K562 (cell line): ENCODE data around the gene PLEKHG4B. TPM values are rescaled to one million over a fixed set of nuclear protein-coding genes. Genes with fewer than 3 reads are reported as not detected.

Experiments used
- ATAC-seq: fragments of 200-7000 bp; cut with Tn5 transposase; 3 replicates; pipeline ENCODE4 v1.9.1; 2020; ENCODE audit warnings: moderate library complexity
- BruUV-seq: library from RNA; stranded (reverse); fragments of 400-500 nt; replicated peaks from 2 replicates; lab custom pipeline; 2021; lab: Mats Ljungman, UMichigan
- CTCF ChIA-PET: fragments of 300-600 bp; formaldehyde crosslinking; extraction: SDS; loops from one replicate; lab custom pipeline; 2021; ENCODE audit warnings: low intra/inter-chr PET ratio; lab: Yijun Ruan, JAX
- POLR2A ChIA-PET: fragments of 300-600, 350-650 bp; sonication (Branson Sonifier 250); formaldehyde crosslinking; extraction: SDS; loops from one replicate; lab custom pipeline; 2021; ENCODE audit warnings: antibody characterized with exemption, inconsistent platforms; lab: Yijun Ruan, JAX
- DNase-seq, 4 experiments: peaks; one replicate each; pipeline versions ENCODE4 v3.0.0 to v3.0.0-alpha.2; 2011 to 2018; ENCODE audit warnings: low spot score in 3 of 4, mixed read lengths in 3 of 4; ENCODE audit errors: extremely low read depth in 1 of 4
- FAIRE-seq: peaks from 2 replicates; lab custom pipeline; 2011; peaks lifted over from hg19 to GRCh38; lab: Jason Lieb, UNC
- H2AFZ ChIP-seq: 2 replicates; pipeline ENCODE4 v1.6.0; 2011; ENCODE audit warnings: low read depth, low read length, control low read depth, inconsistent platforms
- H3K27ac ChIP-seq: fragments of 200-600 bp; 3 replicates; pipeline ENCODE4 v1.8.0; 2011; ENCODE audit warnings: low read depth, mild to moderate bottlenecking, control low read depth, inconsistent platforms, low read length, moderate library complexity, mixed read lengths; ENCODE audit errors: extremely low read depth
- H3K27me3 ChIP-seq, 2 experiments: fragments of 300-600 bp in 1 of 2; 2 replicates in 1 of 2; 3 replicates in 1 of 2; pipeline versions ENCODE4 v1.6.0 to v1.8.0; 2011; ENCODE audit warnings: inconsistent platforms in 2 of 2, low read length in 2 of 2, mild to moderate bottlenecking in 1 of 2, mixed read lengths in 1 of 2, moderate library complexity in 1 of 2; ENCODE audit not compliant: control insufficient read depth in 2 of 2, insufficient read depth in 2 of 2
- H3K36me3 ChIP-seq: fragments of 300-600 bp; 3 replicates; pipeline ENCODE4 v1.8.0; 2011; ENCODE audit warnings: mild to moderate bottlenecking, low read length, inconsistent platforms; ENCODE audit not compliant: control insufficient read depth, insufficient read depth
- H3K4me1 ChIP-seq, 2 experiments: fragments of 200-600 bp in 1 of 2; replicated peaks in 1 of 2; 2 replicates in 1 of 2; 3 replicates in 1 of 2; pipeline versions ENCODE4 v1.5.1 to v1.8.0; 2011; ENCODE audit warnings: inconsistent platforms in 2 of 2, low read length in 2 of 2, mild to moderate bottlenecking in 1 of 2, mixed read lengths in 1 of 2, moderate library complexity in 1 of 2; ENCODE audit not compliant: control insufficient read depth in 2 of 2, insufficient read depth in 2 of 2
- H3K4me2 ChIP-seq: 2 replicates; pipeline ENCODE4 v1.6.1; 2011; ENCODE audit warnings: low read length, control low read depth, inconsistent platforms, mixed read lengths; ENCODE audit not compliant: insufficient read depth
- H3K4me3 ChIP-seq: fragments of 200-600 bp; sonication (generic), shearing (Covaris generic); 2 replicates; pipeline ENCODE4 v1.5.1; 2016; ENCODE audit warnings: control low read depth, inconsistent platforms
- H3K79me2 ChIP-seq: fragments of 200-600 bp; 3 replicates; pipeline ENCODE4 v1.8.0; 2011; ENCODE audit warnings: low read length, inconsistent platforms; ENCODE audit not compliant: control insufficient read depth, insufficient read depth
- H3K9ac ChIP-seq, 2 experiments: 2 replicates each; pipeline versions ENCODE4 v1.6.0 to v1.6.1; 2011; ENCODE audit warnings: low read depth in 2 of 2, low read length in 2 of 2, control low read depth in 1 of 2, inconsistent platforms in 1 of 2, mild to moderate bottlenecking in 1 of 2, mixed read lengths in 1 of 2; ENCODE audit not compliant: insufficient read depth in 1 of 2
- H3K9me1 ChIP-seq: one replicate; pipeline ENCODE4 v1.6.0; 2011; ENCODE audit warnings: inconsistent platforms, mild to moderate bottlenecking, low read length, moderate library complexity; ENCODE audit not compliant: control insufficient read depth, insufficient read depth
- H3K9me3 ChIP-seq: replicated peaks from 2 replicates; pipeline ENCODE4 v1.5.1; 2011; ENCODE audit warnings: low read depth, low read length, inconsistent platforms; ENCODE audit not compliant: control insufficient read depth, insufficient read depth
- H4K20me1 ChIP-seq: replicated peaks from 2 replicates; pipeline ENCODE4 v1.6.1; 2011; ENCODE audit warnings: low read length, inconsistent platforms, mixed read lengths; ENCODE audit not compliant: control insufficient read depth, insufficient read depth
- ETS1 ChIP-seq: conservative IDR thresholded peaks from 2 replicates; pipeline ENCODE4 v1.6.1; 2011; ENCODE audit warnings: low read depth, mild to moderate bottlenecking, low read length; ENCODE audit not compliant: control insufficient read depth
- ILK ChIP-seq: fragments of 450-650 bp; IDR thresholded peaks from 2 replicates; pipeline ENCODE4 v1.6.1; 2016; ENCODE audit warnings: missing genetic modification characterization, low read depth, mild to moderate bottlenecking, missing compliant biosample characterization, moderate library complexity, borderline replicate concordance
- MEF2A ChIP-seq: IDR thresholded peaks from 2 replicates; pipeline ENCODE4 v1.6.1; 2011; ENCODE audit warnings: low read depth, mild to moderate bottlenecking, low read length, moderate library complexity; ENCODE audit not compliant: control insufficient read depth
- NCOR1 ChIP-seq: fragments of 450-650 bp; IDR thresholded peaks from 2 replicates; pipeline ENCODE4 v1.6.1; 2016; ENCODE audit warnings: mild to moderate bottlenecking, moderate library complexity
- SMAD2 ChIP-seq: fragments of 150-350 bp; IDR thresholded peaks from 2 replicates; pipeline ENCODE4 v1.6.1; 2014; ENCODE audit warnings: low read depth, mild to moderate bottlenecking, low read length
- THAP12 ChIP-seq: fragments of 250-450 bp; sonication (Bioruptor Pico); IDR thresholded peaks from 2 replicates; pipeline ENCODE4 v1.9.0; 2021; ENCODE audit warnings: mild to moderate bottlenecking, inconsistent platforms
- TOE1 ChIP-seq, 2 experiments: fragments of 450-650 bp in 1 of 2; sonication (generic) in 1 of 2; formaldehyde crosslinking in 1 of 2; IDR thresholded peaks; 2 replicates each; pipeline versions ENCODE4 v1.7.1 to v1.8.0; 2016 to 2022; ENCODE audit warnings: borderline replicate concordance in 2 of 2, mild to moderate bottlenecking in 2 of 2, antibody characterized with exemption in 1 of 2, inconsistent platforms in 1 of 2, low read depth in 1 of 2, missing genetic modification reagents in 1 of 2, moderate library complexity in 1 of 2
- ZBTB5 ChIP-seq: fragments of 450-650 bp; IDR thresholded peaks from 2 replicates; pipeline ENCODE4 v1.6.1; 2017; ENCODE audit warnings: antibody characterized with exemption
- ZNF174 ChIP-seq: fragments of 250-450 bp; sonication (Bioruptor Pico); IDR thresholded peaks from 2 replicates; pipeline ENCODE4 v1.4.0; 2020; ENCODE audit warnings: mild to moderate bottlenecking
- ZNF184 ChIP-seq: sonication (generic); formaldehyde crosslinking; IDR thresholded peaks from 2 replicates; pipeline ENCODE4 v1.5.0; 2020; ENCODE audit warnings: missing genetic modification reagents
- ZNF699 ChIP-seq: fragments of 250-450 bp; sonication (Bioruptor Pico); IDR thresholded peaks from 2 replicates; pipeline ENCODE4 v1.8.0; 2021; ENCODE audit warnings: mild to moderate bottlenecking, moderate library complexity; ENCODE audit not compliant: insufficient replicate concordance
- WGBS: fragments of 100-300 bp; shearing (Covaris generic); methylation state at CpG from one replicate; pipeline ENCODE4 v1.1.6; 2016; ENCODE audit warnings: low coverage, mixed read lengths; ENCODE audit not compliant: insufficient coverage; ENCODE audit errors: missing lambda C conversion rate; 5-methylcytosine and 5-hydroxymethylcytosine counted together
- in situ Hi-C: fragments of 300-500 bp; cut with MboI; formaldehyde crosslinking; loops from 4 replicates; pipeline ENCODE4 v1.15.0; 2018; ENCODE audit warnings: inconsistent platforms, mixed read lengths
- intact Hi-C: fragments of 100-400 bp; cut with micrococcal nuclease; formaldehyde crosslinking; loops from 2 replicates; pipeline ENCODE4 v1.14.2; 2022
- polyA plus RNA-seq, 8 experiments: library from polyadenylated mRNA; depleted of rRNA in 4 of 8; stranded (reverse) in 5 of 8; unstranded in 3 of 8; fragments of >200 nt; fragmentation: Nextera tagmentation in 2 of 8; fragmentation: Illumina TruSeq in 1 of 8; extraction: Ambion mirVana in 2 of 8; extraction: Trizol in 1 of 8; gene quantifications; 2 replicates each; pipeline versions ENCODE4 v1.2.1 to v1.2.3, GENCODE V29; 2011 to 2014; ENCODE audit warnings: inconsistent platforms in 1 of 8, missing spikeins in 1 of 8
- total RNA-seq, 7 experiments: library from RNA; depleted of rRNA in 6 of 7; stranded (reverse); fragments of >200 nt in 6 of 7; fragmentation: Illumina TruSeq in 2 of 7; extraction: Trizol in 2 of 7; gene quantifications; 2 replicates each; pipeline versions ENCODE4 v1.2.1 to v1.2.3, GENCODE V29; 2011 to 2021; ENCODE audit warnings: low replicate concordance in 1 of 7

PLEKHG4B gene
- total and polyA plus RNA-seq, 9 of the 15 experiments (the other 6 are each of a cell fraction or from before 2014, with no cell fraction given): 0.02 TPM; not detected in 8

GRCh38 chr5:157126-157715 lies 65.3 kb downstream of the PLEKHG4B start:
- Histone ChIP-seq H3K4me1 (peaks cover 0 to 7% of the 10 kb centered on the region in 2 experiments; a peak in 1 of 5 replicates), H3K4me3 (no peak overlapping the region), H3K27me3 (peaks cover 52 to 89% of the 10 kb centered on the region in 2 experiments), H3K9me3 (no peaks in the 10 kb centered on the region), H3K9ac (no peak overlapping the region), H2AFZ (no peak overlapping the region), H3K4me2 (no peak overlapping the region), H3K79me2 (no peaks in the 10 kb centered on the region), H3K36me3 (no peaks in the 10 kb centered on the region), H4K20me1 (peaks cover 7% of the 10 kb centered on the region; the same call in 1 of the 2 replicates), H3K27ac (no peak overlapping the region), H3K9me1 (no peaks in the 10 kb centered on the region)
- ChIA-PET CTCF (no interaction called here), POLR2A (interaction anchor here (0.7 to 0.9 kb wide), 2 partner anchors 32 to 52 kb away, joined by 3 read pairs; no protein-coding TSS in a partner anchor)
- under 1% methylated on average over 12 of the region's 12 CpGs for WGBS
- DNase-seq (no peak), ATAC-seq (no peak), FAIRE-seq (no peak)
- in situ Hi-C loops (no loop called here), intact Hi-C loops (no loop called here)
- TF ChIP-seq MEF2A (no peak), ZNF174 (CRISPR knock-in tag) (no peak), TOE1 (IDR thresholded peaks at IDR 0.05; ENCODE audit: borderline replicate concordance) (no peak), TOE1 (CRISPR knock-in tag; IDR thresholded peaks at IDR 0.05; ENCODE audit: borderline replicate concordance, low read depth) (no peak), SMAD2 (no peak), ZNF699 (no peak), ILK (no peak), ZBTB5 (no peak), ETS1 (no peak), ZNF184 (CRISPR knock-in tag) (no peak), THAP12 (CRISPR knock-in tag) (no peak), NCOR1 (no peak)
- BruUV-seq: no TSS peak
